HG02759 (cell line): Measurements from ENCODE around the gene IQSEC3.

Source experiments
- ATAC-seq: cut with Tn5 transposase; IDR thresholded peaks from one replicate; pipeline ENCODE4 v1.9.1; 2021; ENCODE audit warnings: mild to moderate bottlenecking, moderate library complexity; ENCODE audit not compliant: unreplicated experiment

The IQSEC3 gene

DNA sequence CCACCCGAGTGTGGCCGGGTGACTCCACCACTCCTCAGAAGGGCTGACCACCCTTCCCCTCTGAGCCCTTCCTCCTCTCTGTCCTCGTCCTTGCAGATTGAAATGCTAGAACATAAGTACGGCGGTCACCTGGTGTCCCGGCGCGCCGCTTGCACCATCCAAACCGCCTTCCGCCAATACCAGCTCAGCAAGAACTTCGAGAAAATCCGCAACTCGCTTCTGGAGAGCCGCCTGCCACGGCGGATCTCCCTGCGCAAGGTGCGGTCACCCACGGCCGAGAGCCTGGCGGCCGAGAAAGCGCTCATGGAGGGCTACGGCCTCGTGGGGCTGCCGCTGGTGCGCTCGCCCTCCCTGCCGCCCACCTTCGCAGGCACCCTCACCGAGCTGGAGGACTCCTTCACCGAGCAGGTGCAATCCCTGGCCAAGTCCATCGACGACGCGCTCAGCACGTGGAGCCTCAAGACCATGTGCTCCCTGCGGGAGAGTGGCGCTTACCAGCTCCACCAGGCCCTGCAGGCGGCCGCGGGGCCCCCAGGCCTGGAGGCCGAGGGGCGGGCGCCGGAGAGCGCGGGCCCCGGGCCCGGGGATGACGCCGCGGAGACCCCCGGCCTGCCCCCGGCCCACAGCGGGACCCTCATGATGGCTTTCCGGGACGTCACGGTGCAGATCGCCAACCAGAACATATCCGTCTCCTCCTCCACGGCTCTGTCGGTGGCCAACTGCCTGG lies 71.8 kb downstream of the IQSEC3 start:
- ATAC-seq, result no peak

DNA sequence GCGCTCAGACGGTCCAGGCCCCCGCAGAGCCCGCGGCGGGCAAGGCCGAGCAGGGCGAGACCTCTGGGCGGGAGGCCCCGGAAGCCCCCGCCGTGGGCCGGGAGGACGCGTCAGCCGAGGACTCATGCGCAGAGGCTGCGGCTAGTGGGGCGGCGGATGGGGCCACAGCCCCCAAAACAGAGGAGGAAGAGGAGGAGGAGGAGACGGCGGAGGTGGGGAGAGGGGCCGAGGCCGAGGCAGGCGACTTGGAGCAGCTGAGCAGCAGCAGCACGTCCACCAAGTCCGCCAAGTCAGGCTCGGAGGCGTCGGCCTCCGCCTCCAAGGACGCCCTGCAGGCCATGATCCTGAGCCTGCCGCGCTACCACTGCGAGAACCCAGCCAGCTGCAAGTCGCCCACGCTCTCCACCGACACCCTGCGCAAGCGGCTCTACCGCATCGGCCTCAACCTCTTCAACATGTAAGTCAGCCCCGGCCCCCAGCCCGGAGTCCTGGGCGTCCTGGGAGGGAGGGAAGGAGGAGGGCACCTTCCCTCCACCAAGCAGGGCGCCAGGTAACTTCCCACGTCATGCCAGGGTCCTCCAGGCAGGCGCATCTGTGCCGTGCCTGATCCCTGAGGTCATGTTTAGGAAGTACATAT lies 72.4 kb downstream of the IQSEC3 start:
- no peak for ATAC-seq

GRCh38 chr12:139585-139984 lies 73.0 kb downstream of the IQSEC3 start:
- ATAC-seq, result no peak

GRCh38 chr12:140162-140561 lies 73.6 kb downstream of the IQSEC3 start:
- ATAC-seq, result no peak

DNA sequence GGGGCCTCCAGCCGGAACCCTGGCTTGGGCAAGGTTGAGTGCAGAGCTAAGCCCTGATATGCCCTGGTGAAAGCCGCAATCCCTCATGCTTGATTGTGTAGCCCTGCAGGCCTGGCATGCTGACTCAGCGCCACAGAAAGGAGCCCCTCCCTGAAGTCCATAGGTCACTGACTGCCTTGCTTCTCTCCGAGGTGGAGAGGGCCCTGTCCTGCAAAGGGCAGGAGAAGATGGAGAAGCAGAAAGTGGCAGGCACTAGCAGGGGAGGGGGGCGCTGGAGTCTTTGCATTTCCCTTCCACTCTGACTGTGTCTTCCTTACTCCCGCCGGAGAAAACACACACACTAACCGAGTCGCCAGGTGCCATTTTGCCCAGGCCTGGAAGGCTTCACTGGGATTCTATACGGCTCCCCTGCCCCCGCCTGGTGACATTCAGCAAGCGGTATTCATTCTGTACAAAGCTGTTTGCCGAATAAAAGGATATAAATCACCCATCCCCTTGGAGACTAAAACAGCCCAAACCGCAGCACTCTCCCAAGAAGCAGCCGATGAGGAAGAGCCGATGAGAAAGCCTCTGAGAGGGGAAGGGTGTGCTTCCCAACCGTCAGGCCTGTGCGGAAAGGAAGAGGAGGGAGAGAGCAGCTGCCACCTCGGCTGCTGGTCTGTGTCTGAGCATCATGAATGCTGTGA lies 77.5 kb downstream of the IQSEC3 start:
- ATAC-seq, result no peak

GRCh38 chr12:144650-145284 lies 78.2 kb downstream of the IQSEC3 start:
- ATAC-seq, result no peak

DNA sequence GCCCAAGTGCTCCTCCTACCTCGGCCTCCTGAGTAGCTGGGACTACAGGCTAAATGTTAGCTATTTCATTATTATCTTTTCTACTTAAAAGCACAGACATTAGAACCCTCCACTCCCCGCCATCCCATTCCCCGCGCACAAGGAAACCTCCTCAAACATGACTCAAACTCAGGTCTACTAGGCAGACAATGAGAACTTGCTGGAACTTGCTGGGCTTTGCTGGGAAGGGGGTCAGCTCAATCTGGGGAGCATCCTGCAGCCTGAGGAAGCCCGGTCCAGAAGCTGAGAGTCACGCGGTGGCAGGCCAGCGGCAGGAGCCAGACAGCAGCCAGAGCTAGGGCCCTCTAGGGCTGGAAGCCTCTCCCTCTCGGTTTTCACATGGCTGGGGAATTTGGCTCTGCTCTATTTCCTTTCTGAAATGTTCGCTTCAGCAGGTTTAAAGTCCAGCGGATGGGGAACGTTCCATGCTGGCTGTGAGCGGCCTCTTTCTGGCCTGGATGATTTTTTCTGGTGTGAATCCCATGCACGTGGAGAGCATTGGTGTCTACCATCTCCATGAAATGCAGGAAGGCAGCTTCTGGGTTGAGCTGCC lies 78.9 kb downstream of the IQSEC3 start:
- no peak for ATAC-seq

- no peak for ATAC-seq
Measured at GRCh38 chr12:147242-147641, 80.7 kb downstream of the IQSEC3 start.

DNA sequence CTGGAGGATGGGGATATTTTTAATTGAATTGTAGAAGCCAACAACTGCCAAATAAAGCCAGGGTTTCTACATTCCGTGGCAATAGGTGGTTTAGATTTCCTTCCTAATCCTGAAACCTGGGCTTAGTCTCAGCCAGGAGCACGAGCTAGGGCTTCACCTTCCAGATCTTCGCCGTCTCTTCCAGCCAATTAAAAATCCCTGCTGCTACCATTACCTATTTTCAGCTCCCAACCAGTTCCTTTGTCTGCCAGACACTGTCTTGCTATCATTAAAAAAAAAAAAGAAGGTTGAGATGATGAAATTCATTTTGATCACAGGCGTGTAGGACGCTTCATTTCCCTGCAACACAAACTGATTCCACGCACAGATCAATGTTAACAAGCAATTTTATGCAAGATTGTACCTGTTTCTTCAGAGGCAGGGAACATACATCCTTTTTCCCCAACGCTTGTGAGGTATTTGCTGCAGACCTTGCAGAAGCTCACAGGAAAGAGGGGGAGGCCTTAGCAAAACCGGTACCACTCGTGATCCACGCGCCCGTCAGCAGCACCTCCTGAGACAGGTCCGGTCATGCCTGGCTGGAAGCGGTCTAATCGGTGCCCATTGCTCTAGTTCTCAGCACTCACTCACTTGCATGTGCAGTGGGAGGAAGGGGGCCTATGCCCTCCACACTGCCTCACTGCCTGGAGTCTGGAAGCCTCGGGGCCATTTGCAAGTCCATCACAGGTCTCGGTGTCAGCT lies 82.3 kb downstream of the IQSEC3 start:
- ATAC-seq, result no peak

DNA sequence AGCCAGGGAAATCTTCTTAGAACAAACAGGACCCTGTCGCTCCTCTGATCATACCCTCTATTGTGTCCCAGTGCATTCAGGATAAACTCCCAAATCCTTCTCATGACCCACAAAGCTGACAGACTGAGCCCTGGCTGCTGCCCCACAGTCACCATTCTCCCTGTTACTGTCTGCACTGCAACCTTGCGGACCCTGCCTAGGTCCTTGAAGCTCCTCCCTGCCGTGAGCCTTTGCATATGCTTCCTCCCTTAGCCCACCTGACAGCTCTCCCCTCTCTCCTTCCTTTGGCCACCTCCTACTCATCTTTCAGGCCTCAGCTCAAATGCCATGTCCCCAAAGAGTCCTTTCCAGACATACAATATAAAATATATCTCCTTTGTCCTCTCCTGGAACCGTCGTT lies 85.0 kb downstream of the IQSEC3 start:
- no peak for ATAC-seq

- ATAC-seq, result no peak
Measured at GRCh38 chr12:152440-152839, 85.9 kb downstream of the IQSEC3 start.

DNA sequence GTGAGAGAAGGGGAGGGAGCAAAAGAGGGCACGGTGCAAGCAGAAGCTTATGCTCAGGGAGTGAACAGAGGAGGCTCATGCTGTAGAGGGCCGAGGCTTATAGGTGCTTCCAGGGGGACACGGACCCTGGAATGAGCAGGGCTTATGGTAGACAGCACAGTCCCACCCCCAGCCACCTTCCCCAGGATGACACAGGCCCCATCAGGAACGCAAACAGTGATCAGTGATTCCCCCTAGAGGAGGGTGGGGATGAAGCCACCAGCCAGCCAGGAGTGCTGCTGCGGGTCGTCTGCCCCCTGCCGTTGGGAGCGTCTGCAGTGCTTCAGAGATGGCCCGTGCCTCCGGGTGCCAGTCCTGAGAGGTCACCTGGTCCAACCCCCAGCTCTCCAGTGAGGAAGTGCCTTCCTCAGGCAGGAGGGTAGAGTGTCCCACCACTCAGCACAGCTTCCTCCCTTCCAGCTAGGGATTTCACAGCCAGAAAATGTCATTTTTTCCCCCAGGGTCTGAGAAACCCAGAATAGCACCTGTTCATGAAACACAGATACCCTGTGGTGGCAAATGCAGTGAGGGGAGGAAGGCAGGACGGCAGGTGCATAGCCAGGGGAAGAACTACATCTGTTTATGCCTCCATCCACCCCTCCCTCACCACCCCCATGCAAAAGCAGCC lies 86.6 kb downstream of the IQSEC3 start:
- ATAC-seq, result peak; percentile 49

- ATAC-seq, result no peak
Measured at GRCh38 chr12:154058-154457, 87.5 kb downstream of the IQSEC3 start.

- no peak for ATAC-seq
Measured at GRCh38 chr12:155006-155405, 88.4 kb downstream of the IQSEC3 start.

GRCh38 chr12:155646-156045 lies 89.1 kb downstream of the IQSEC3 start:
- ATAC-seq, result no peak

- ATAC-seq, result no peak
Measured at GRCh38 chr12:156945-157344, 90.4 kb downstream of the IQSEC3 start.

- no peak for ATAC-seq
Measured at GRCh38 chr12:157644-158043, 91.1 kb downstream of the IQSEC3 start.

- no peak for ATAC-seq
Measured at GRCh38 chr12:159156-159782, 92.7 kb downstream of the IQSEC3 start.

DNA sequence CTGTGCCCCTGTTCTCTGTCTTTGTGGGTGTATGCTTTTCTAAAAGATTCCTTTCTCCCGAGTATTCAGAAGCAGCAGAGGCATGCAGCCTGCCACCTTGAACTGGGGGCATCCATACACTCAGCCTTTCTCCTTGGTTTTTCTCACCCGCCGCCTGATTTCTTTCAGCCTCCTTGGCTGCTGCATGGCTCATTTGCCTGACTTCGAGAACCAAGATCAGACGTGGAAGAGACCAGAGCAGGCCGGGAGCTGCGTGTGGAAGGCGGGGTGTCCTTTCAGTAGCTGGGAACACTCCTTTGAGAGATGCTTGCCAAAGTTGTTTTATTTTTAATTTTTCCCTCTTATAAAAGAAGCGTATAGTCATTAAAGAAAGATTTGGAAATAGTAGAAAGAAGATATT lies 94.3 kb downstream of the IQSEC3 start:
- ATAC-seq, result no peak

- no peak for ATAC-seq
Measured at GRCh38 chr12:161823-162222, 95.3 kb downstream of the IQSEC3 start.
